Measurements from ENCODE around the gene MOCOS.
"Not testable (repeated sequence)": the region's sequence is repeated elsewhere in the genome, so short reads cannot be mapped to it uniquely, and the experiment has no call there.

Gene MOCOS

DNA sequence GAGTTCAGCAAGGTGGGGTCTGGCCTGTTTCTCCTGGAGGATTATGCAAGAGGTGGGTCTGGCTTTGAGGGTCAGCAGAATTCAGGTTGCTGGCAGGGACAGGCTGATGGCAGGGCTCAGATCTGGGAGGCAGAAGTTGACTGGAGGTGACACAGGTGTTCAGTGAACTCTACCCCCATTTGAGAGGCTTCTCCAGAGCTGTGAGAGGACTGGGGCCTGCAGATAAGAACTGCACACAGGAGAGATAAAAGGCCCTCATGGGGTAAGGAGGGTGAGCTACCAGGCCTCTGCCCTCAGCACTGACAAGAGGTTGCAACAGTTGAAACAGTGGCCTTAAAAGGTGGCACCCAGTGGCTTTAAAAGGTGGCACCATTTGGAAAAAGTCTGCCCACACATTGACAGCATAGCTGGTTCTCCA is 13.1 kb downstream of the MOCOS start:
- DNase-seq (ENCODE audit: low read depth) = no peak

DNA sequence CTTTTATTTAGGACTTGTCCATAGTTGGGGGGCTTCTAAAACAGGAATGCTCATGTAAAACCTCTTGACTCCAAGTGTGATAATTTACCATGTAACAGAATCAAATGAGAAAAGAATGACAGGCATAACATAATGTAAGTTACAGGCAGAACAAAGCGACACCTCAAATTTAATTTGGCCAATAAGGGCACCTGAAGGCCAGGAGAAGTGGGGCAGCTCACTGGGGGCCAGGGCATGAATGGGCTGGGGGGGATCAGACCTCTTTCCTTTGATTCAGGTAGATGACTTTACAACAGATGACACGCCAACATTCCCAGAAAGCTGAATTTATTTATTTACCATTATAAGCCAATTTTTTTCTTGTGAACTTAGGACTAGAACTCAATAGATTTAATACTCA is 14.5 kb downstream of the MOCOS start:
- DNase-seq (ENCODE audit: low read depth) = no peak

DNA sequence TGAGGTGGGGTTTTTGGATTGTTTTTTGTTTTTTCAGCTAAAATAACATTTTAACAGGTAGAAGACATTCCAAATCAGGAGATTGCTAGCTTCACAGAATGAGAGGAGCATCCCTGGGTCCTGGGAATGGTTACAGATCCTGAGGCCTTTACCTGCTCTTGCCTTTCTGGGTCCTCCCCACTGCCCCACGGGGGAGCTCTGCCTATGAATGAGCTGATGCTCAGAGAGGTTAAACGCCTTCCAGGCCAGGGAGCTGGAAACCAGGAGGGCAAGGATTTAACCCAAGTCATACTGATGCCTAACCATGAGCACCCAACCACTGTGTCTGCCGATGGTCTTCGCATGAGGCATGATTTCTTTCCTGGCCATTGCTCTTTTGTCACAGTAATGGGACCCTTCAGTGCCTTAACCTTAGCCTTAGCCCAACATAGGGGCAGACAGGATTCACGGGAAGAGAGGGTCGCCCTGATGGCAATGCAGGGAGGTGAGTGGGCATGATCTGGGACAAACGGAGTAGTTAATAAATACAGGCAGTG is 16.1 kb downstream of the MOCOS start:
- DNase-seq (ENCODE audit: low read depth) = no peak

DNA sequence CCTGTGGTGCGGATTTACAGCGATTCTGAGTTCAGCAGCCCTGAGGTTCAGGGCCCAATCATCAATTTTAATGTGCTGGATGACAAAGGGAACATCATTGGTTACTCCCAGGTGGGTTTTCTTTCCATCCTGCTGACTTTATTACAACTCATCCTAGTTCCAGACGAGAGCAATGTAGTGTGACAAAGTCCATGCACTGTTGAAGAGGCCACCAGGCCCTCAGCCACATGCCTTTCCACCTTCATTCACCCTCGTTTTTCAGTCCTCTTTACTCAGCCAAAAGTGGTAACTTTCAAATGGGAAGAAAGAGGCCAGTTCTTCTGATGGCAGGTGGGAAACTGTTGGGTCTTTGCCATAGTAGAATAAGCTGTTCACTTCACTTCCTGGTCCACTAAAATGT is 17.9 kb downstream of the MOCOS start:
- no peak for DNase-seq (ENCODE audit: low read depth)

DNA sequence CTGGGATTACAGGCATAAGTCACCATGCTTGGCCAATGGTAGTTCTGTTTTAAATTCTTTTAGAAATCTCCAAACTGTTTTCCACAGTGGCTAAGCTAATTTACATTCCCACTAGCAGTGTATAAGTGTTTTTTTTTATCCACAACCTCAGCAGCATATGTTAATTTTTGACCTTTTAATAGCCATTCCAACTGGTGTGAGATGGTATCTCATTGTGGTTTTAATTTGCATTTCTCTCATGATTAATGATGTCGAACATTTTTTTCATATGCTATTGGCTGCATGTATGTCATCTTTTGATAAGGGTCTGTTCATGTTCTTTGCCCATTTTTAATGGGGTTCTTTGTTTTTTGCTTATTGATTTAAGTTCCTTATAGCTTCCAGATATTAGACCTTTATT is 20.0 kb downstream of the MOCOS start:
- DNase-seq (ENCODE audit: low read depth) = no peak

DNA sequence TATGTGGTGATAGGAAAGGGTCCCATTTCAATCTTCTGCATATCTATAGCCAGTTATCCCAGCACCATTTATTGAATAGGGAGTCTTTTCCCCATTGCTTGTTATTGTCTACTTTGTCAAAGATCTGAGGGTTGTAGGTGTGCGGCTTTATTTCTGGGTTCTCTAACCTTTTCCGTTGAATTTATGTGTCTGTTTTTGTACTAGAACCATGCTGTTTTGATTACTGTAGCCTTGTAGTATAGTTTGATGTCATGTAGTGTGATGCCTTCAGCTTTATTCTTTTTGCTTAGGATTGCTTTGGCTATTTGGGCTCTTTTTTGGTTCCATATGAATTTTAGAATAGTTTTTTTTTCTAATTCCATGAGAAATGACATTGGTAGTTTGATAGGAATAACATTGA is 20.7 kb downstream of the MOCOS start:
- not testable (repeated sequence) for DNase-seq (ENCODE audit: low read depth)

DNA sequence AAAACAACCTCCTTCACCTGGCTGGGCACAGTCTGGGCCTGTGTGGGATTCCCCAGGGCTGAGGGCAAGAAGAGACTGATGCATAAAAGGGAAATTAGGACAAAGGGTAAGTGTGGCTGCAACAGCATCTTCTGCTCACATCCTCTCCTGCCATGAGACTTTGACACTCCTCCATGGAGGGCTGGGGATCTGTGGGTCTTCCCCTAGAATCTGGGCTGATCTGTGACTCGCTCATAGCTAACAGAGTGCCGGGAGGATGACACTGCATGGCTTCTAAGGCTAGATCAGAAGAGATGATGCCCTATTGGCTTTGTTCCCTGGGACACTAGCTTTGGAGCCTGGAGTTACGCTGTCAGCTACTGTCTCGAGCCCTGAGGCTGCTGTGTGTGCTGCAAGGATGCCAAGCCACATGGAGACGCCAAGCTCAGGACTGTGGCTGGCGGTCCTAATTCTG is 24.3 kb downstream of the MOCOS start:
- DNase-seq (ENCODE audit: low read depth) = no peak

DNA sequence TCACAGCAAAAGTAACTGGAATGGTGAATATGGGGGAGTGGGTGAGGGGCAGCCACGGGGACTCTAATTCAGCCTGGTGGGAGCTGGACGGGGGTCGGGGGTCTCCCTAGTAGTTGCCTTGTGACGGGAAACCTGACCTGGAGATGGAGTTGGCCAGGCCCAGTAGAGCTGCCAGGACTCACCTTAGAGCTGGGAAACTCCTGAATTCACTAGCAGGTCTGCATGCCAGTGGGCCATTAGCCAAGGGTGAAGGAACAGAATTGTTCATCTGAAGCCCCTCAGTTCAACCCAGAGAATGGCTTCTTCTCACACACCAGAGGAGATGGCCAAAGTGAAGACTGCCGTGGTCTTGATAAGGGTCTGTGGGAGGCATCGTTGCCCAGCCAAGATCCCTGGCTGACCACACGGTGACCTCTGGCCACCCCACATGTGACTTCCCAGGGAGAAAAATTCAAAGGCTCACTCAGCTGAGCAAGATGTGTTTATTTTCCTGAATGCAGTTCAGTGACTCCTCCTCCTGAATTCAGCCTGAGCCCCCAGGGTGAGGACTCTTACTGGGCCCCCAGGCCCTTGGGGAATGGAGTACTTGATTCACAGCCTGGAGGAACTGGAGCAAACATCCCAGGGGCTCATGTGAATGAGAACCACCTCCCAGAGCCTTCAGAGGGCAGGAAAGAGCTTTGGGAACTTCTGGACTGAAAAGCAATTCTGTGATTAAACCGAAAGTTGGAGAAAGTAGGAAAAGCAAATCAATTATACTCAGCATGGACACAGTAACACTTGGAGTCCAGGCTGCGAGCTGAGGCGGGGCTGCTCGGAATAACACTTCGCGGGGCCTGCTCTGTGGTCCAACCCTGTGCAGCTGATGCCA is 25.2 kb downstream of the MOCOS start:
- no peak for DNase-seq (ENCODE audit: low read depth)

DNA sequence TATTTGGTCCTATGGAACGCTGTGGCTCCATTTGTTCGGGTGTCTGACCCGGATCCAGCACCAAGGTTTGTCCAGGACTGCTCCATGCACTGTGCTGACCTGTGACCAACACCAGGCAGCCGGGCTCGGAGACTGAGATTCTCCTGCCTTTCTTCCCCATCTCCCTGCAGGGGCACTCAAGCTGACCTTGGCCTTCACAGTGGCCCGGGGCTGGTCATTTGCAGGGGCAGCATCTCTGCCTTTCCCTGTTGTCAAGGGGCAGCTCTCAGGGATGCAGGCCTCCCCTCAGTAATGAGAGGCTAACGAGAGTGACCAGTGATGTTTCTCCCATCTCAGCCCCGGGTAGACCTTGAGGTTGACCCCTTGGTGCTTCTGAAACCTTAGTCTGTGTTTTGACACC is 27.5 kb downstream of the MOCOS start:
- DNase-seq (ENCODE audit: low read depth) = no peak

DNA sequence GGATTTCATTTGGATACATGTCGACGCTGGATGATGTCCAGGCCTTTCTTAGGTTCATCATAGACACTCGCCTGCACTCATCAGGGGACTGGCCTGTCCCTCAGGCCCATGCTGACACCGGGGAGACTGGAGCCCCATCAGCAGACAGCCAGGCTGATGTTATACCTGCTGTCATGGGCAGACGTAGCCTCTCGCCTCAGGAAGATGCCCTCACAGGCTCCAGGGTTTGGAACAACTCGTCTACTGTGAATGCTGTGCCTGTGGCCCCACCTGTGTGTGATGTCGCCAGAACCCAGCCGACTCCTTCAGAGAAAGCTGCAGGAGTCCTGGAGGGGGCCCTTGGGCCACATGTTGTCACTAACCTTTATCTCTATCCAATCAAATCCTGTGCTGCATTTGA is 28.3 kb downstream of the MOCOS start:
- DNase-seq (ENCODE audit: low read depth) = no peak

DNA sequence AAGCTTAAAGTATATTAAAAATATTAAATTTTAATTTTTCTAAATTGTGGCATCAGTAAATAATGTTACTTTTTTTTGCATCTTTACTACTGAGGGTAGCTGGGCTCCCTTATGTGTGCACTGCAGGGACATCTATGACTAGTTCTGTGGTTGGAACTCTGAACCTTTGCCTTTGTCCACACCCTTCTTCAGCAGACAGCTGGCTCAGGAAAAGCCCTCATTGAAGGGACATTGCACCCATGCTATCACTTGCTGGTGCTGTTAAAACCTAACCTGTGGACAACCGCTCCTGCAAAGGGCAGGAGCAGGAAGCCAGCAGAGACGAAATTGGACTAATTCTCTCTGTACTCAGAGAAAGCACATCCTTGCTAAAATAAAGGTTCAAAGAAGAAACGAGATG is 30.1 kb downstream of the MOCOS start:
- DNase-seq (ENCODE audit: low read depth) = no peak

DNA sequence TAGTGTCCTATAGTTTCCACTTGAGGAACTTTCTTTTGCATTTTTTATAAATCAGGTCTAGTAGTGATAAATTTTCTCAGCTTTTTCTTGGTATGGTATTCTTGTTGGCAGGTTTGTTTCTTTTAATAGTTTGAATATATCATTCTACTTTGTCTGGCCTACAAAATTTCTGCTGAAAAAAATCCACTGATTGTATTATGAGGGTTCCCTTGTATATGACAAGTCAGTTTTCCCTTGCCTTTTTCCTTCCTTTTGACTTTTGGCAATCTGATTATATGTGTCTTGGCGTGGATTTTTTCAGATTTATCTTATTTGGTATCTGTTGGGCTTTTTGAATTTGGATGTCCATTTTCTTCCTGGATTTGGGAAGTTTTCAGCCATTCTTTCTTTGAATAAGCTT is 41.9 kb downstream of the MOCOS start:
- no peak for DNase-seq (ENCODE audit: low read depth)

DNA sequence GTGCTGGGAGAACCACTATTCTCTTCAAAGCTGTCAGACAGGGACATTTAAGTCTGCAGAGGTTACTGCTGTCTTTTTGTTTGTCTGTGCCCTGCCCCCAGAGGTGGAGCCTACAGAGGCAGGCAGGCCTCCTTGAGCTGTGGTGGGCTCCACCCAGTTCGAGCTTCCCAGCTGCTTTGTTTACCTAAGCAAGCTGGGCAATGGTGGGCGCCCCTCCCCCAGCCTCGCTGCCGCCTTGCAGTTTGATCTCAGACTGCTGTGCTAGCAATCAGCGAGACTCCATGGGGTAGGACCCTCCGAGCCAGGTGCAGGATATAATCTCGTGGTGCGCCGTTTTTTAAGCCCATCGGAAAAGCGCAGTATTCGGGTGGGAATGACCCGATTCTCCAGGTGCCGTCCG is 53.2 kb downstream of the MOCOS start:
- not testable (repeated sequence) for DNase-seq (ENCODE audit: low read depth)

DNA sequence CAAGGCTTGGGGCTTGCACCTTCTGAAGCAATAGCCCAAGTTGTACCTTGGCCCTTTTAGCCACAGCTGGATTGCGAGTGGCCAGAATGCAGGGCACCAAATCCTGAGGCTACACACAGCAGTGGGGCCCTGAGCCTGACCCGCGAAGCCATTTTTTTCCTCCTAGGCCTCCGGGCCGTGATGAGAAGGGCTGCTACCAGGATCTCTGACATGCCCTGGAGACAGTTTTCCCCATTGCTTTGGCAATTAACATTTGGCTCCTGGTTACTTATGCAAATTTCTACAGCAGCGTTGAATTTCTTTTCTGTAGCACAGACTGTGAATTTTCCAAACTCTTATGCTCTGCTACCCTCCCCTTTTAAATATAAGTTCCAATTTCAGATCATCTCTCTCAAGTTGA is 54.5 kb downstream of the MOCOS start:
- DNase-seq (ENCODE audit: low read depth) = no peak

DNA sequence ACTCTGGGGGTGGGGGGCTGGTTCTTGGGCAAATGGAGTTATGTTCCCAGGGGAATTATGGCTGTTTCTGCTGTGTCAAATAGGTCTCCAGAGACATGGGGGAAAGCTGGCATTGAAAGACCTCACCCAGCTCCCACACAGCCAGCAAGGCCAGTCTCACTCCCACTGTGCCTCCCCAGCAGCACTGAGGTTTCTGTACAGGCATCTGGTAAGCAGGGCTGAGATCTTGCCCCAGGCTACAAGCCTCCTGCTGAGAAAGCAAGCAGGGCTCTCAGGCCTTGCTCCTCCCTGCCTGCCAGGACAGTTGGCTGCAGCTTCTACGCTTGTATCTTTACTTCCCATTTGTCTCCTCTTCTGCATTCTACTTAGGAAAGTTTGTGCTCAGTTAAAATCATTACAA is 59.7 kb downstream of the MOCOS start:
- DNase-seq (ENCODE audit: low read depth) = no peak

DNA sequence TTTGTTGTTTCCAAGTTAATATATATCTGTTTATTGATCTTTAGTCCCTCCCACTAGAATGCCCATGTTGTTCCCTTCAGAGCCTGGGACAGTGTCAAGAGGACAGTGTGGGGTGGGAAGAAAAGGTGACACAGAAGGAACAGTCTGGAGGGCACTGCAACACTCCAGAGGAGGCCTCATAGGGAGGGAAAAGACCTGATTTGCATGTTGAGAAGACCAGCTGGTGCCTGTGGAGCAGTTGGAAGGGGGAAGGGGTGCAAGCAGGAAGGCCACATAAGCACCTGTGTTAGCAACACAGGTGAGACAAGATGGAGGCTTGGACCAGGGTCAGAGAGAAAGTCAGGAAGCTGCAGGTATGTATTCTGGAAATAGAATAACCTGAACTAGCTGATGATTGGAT is 62.1 kb downstream of the MOCOS start:
- DNase-seq (ENCODE audit: low read depth) = no peak

DNA sequence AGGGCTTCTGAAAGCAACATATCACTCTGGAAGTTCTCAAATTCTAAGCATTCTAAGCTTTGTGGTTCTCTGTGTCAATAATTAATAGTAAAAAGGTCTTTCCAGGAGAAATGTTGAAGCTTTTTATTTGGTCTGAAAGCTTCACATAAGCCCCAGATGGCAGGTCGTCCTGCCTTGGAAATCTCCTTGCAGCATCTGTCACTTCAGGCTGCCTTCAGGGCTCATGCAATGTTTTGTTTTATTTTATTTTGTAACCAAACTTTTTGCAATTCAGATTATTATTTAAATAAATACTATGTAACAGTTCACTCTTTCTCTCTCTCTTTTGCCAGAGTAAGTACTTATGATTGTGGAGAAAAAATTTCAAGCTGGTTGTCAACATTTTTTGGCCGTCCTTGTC is 63.5 kb downstream of the MOCOS start:
- no peak for DNase-seq (ENCODE audit: low read depth)

DNA sequence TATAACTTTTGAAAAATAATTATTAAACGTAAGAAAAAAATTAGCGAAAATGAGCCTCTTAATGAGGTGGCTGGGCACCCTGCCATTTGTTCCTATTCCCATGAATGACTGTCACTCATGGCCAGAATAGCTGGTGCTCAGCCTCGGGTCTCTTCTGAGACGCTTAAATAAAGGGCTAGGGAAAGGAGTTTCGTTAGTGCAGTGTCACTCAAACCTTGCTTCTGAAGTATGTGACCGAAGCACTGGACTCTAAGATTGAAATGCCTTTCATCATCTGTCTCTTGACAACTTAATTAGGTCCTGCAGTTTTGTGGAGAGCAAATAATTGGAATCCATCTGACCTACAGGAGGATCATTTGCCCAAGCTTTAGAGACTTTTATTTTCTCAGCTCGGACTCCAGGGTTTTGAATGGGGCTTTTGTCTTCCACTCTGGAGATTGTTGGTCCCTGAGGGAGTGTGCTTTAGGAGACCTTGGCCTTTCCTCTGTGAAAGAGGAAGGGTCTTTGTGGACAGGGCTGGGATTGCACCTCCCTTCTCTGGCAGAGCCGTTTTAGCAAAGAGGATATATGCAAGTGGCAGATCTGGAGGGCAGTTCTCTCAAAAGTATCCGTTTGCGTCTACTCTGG is 67.9 kb downstream of the MOCOS start:
- DNase-seq (ENCODE audit: low read depth) = no peak

DNA sequence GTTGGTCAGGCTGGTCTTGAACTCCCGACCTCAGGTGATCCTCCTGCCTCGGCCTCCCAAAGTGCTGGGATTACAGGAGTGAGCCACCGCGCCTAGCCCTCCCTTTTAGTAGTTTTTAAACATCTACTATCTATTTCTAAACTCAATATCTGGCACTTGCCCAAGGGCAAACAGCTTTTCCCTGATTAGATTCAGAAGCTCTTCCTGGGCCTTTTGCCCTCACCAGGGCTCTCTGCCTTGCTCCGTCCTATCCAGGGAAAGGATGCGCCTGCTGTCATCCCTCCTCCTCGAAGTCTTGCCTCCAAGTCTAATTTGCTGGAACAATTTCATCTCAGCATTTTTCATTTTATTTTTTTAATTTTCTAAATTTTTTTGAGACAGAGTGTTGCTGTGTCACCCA is 68.8 kb downstream of the MOCOS start:
- DNase-seq (ENCODE audit: low read depth) = no peak

DNA sequence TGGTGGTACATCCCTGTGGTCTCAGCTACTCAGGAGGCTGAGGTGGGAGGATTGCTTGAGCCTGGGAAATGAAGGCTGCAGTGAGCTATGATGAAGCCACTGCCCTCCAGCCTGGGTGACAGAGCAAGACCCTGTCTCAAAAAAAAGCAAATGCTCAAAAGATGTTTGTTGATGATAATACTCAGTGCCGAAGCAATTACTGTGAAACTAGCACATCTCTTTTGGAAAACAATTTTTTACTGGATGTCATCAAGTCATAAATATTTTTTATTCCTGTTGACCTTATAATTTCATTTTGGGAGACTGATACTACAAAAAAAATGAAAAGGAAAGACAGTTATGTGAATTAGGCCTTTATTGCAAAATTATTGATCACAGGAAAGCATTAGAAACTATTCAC is 75.7 kb downstream of the MOCOS start:
- no peak for DNase-seq (ENCODE audit: low read depth)

DNA sequence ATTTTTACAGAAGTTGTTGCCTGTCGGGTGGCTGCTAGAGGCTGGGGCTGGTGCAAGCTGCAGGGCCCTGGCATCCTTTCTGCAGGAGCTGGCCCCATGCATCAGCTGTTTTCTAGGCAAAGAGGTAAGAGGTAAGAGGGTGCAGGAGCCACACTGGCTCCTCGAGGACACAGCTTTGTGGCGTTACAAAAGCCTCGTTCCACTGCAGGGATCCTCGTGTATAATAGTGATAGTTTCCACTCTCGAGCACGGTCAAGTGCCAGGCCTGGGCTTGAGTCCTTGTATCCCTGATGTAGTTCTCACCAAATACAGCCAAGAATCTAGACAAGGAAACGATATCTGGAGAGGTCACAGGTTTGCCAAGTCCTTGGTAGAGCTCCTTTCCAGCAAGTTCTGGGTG is 77.0 kb downstream of the MOCOS start:
- no peak for DNase-seq (ENCODE audit: low read depth)

DNA sequence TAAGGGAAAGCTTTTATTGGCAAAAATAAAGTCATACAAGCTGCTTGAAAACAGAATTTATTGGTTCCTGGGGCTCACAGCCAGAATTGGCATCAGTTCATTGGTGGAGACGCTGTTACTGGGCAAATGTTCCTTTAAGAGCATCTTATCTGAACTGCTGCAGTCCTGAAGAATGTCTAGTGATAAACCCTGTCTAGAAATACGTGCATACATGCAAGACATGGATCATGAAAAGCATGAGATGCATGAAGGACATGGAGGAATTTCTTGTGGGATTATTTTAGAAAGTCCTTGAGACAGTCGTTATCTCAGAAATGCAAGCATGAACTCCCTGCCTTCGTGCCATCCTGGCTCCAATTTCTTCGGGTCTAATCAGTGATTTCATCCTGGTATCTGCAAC is 77.7 kb downstream of the MOCOS start:
- no peak for DNase-seq (ENCODE audit: low read depth)

DNA sequence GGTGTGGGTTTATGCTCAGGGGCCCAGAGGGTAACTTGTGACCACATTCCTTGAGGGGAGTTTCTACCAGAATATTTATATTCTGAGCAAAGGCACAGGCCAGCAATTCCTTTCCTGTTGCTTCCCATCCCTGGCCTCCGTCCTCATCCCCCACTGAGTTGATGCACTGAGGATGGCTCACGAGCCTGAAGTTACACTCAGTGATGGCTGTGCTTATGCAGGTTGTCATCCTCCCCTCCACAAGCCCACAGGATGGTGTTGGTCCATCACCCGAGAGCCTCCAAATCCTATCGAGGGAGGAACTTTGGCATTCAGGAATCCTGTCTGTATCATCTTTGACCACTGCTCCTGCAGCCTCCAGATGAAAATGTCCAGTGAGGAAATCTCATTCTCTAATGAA is 81.9 kb downstream of the MOCOS start:
- DNase-seq (ENCODE audit: low read depth) = no peak

DNA sequence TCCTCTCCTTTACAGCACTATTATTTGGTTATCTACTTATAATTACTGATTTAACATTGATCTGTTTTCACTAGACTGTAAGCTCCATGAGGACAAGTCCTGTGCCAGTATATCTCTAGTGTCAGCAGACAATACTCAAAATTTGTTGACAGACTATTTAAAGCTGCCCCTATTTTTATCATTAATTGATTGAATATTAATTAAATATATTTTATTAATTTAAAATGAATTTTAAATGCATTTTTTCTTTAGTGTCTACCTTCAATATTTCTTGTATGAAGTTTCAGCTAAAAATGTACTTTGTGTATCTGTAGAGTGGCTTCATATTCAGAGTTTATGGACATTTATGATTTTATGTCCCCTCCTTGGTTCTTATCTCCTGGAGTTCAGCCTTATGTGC is 83.9 kb downstream of the MOCOS start:
- DNase-seq (ENCODE audit: low read depth) = no peak
